HG03521 (cell line): ENCODE results near the gene ADAMTS2.

Experiments
- ATAC-seq: cut with Tn5 transposase; IDR thresholded peaks from one replicate; pipeline ENCODE4 v1.9.1; 2021; ENCODE audit warnings: mild to moderate bottlenecking, moderate library complexity; ENCODE audit not compliant: unreplicated experiment

The ADAMTS2 gene

GRCh38 chr5:179373101-179373934 lies 28.1 kb upstream of the ADAMTS2 start:
- ATAC-seq, result no peak

- ATAC-seq, result no peak
Measured at GRCh38 chr5:179371681-179372680, 26.7 kb upstream of the ADAMTS2 start.

- no peak for ATAC-seq
Measured at GRCh38 chr5:179371121-179371510, 25.9 kb upstream of the ADAMTS2 start.

GRCh38 chr5:179370490-179371120 lies 25.3 kb upstream of the ADAMTS2 start:
- no peak for ATAC-seq

- no peak for ATAC-seq
Measured at GRCh38 chr5:179369530-179369884, 24.2 kb upstream of the ADAMTS2 start.

GRCh38 chr5:179368806-179369529 lies 23.7 kb upstream of the ADAMTS2 start:
- ATAC-seq, result no peak

GRCh38 chr5:179368126-179368805 lies 23.0 kb upstream of the ADAMTS2 start:
- no peak for ATAC-seq

GRCh38 chr5:179367491-179367890 lies 22.2 kb upstream of the ADAMTS2 start:
- ATAC-seq, result no peak

- no peak for ATAC-seq
Measured at GRCh38 chr5:179362355-179362754, 17.1 kb upstream of the ADAMTS2 start.

- ATAC-seq, result no peak
Measured at GRCh38 chr5:179361037-179361603, 15.9 kb upstream of the ADAMTS2 start.

GRCh38 chr5:179357031-179357430 lies 11.8 kb upstream of the ADAMTS2 start:
- ATAC-seq, result no peak

- ATAC-seq, result no peak
Measured at GRCh38 chr5:179355976-179356974, 11.0 kb upstream of the ADAMTS2 start.

GRCh38 chr5:179354305-179354882 lies 9.1 kb upstream of the ADAMTS2 start:
- ATAC-seq, result no peak

GRCh38 chr5:179348843-179349242 lies 3.6 kb upstream of the ADAMTS2 start:
- ATAC-seq, result no peak

GRCh38 chr5:179348011-179348530 lies 2.8 kb upstream of the ADAMTS2 start:
- ATAC-seq, result no peak

GRCh38 chr5:179347581-179347980 lies 2.3 kb upstream of the ADAMTS2 start:
- no peak for ATAC-seq

- ATAC-seq, result no peak
Measured at GRCh38 chr5:179346875-179347274, 1.6 kb upstream of the ADAMTS2 start.

GRCh38 chr5:179346401-179346800 lies 1.1 kb upstream of the ADAMTS2 start:
- ATAC-seq, result no peak
